Ascending aorta (tissue), 2 donors: ENCODE measurements around the gene CCDC185. TPM values are rescaled to one million over a fixed set of nuclear protein-coding genes. Genes with fewer than 3 reads are reported as not detected.

Source experiments
- DNase-seq, 2 donors: peaks; one replicate each; pipeline ENCODE4 v3.0.0-alpha.2; 2019; ENCODE audit warnings: low spot score in 2 of 2
- H3K27ac ChIP-seq, 2 donors: fragments of 200-600 bp; sonication (generic); one replicate each; pipeline ENCODE4 v1.5.1; 2016 to 2017; ENCODE audit warnings: mild to moderate bottlenecking in 1 of 2
- H3K27me3 ChIP-seq: fragments of 200-600 bp; sonication (generic); one replicate; pipeline ENCODE4 v1.5.1; 2017
- H3K36me3 ChIP-seq, 2 donors: fragments of 200-600 bp; sonication (generic); one replicate each; pipeline ENCODE4 v1.5.1; 2016
- H3K4me1 ChIP-seq, 2 donors: fragments of 200-600 bp; sonication (generic); one replicate each; pipeline ENCODE4 v1.5.1; 2016 to 2017; ENCODE audit warnings: mild to moderate bottlenecking in 1 of 2
- H3K4me3 ChIP-seq, 2 donors: fragments of 200-600 bp; sonication (generic); one replicate each; pipeline ENCODE4 v1.5.1; 2016 to 2017; ENCODE audit warnings: mild to moderate bottlenecking in 1 of 2
- H3K9me3 ChIP-seq, 2 donors: fragments of 200-600 bp; sonication (generic); one replicate each; pipeline ENCODE4 v1.5.1; 2016
- intact Hi-C: fragments of 100-400 bp; cut with DNase I; formaldehyde crosslinking; loops from one replicate; pipeline ENCODE4 v1.15.1; 2023
- total RNA-seq: library from RNA; depleted of rRNA; stranded (reverse); fragments of >200 nt; gene quantifications from one replicate; pipeline ENCODE4 v1.1.0, GENCODE V29; 2016
- TF ChIP-seq, protein P1 (sequence below), 3 experiments: fragments of 200-600 bp in 2 of 3; fragments of 450-650 bp in 1 of 3; sonication (generic) in 2 of 3; IDR thresholded peaks; one replicate each; pipeline ENCODE4 v1.5.1; 2016 to 2019; ENCODE audit warnings: antibody characterized with exemption in 3 of 3, mild to moderate bottlenecking in 1 of 3, moderate library complexity in 1 of 3

Gene CCDC185
- total RNA-seq, 1 donor from 2014 or later, result not detected

DNA sequence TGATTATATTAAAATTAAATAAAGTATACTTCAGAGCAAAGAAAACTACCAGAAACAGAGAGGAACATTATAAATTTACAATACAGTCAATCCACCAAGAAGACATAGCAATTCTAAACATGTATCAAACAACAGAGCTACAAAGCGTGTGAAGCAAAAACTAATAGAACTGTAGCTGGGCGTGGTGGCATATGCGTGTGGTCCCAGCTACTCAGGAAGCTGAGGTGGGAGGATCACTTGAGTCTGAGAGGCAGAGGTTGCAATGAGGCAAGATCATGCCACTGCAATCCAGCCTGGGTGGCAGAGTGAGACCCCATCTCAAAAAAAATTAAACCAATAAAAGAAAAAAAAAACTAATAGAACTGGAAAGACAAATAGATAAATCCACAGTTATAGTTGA, 12.3 kb downstream of the CCDC185 start:
- intact Hi-C loops, result no loop called here
- Histone ChIP-seq H3K9me3 (no peaks in the 10 kb centered on the region), H3K4me3 (no peak overlapping the region), H3K27ac (no peak overlapping the region), H3K27me3 (no peaks in the 10 kb centered on the region), H3K36me3 (no peaks in the 10 kb centered on the region), H3K4me1 (no peaks in the 10 kb centered on the region)
- TF ChIP-seq, protein P1, sequence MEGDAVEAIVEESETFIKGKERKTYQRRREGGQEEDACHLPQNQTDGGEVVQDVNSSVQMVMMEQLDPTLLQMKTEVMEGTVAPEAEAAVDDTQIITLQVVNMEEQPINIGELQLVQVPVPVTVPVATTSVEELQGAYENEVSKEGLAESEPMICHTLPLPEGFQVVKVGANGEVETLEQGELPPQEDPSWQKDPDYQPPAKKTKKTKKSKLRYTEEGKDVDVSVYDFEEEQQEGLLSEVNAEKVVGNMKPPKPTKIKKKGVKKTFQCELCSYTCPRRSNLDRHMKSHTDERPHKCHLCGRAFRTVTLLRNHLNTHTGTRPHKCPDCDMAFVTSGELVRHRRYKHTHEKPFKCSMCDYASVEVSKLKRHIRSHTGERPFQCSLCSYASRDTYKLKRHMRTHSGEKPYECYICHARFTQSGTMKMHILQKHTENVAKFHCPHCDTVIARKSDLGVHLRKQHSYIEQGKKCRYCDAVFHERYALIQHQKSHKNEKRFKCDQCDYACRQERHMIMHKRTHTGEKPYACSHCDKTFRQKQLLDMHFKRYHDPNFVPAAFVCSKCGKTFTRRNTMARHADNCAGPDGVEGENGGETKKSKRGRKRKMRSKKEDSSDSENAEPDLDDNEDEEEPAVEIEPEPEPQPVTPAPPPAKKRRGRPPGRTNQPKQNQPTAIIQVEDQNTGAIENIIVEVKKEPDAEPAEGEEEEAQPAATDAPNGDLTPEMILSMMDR (IDR thresholded peaks at IDR 0.05), result no peak
- DNase-seq, result no peak

DNA sequence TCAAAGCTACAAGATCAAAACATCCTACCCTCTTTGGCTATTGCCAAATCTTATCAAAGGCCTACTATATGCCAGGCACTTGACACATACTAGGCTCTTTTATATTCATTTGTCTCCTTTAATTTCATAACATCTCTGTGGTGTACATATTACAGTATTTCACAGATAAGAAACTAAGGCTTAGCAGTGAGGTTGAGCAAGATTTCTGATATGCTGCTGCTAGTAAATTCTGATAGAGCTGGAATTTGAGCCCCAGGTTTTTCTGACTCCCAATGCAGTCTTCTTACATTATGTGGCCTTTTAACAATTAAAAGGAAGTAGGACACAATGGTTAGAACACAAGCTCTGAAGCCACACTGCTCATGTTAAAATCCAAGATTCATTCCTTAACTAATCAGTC, 16.8 kb downstream of the CCDC185 start:
- H3K27ac ChIP-seq, result no peak overlapping the region
- H3K36me3 ChIP-seq, result no peaks in the 10 kb centered on the region
- H3K9me3 ChIP-seq, result no peaks in the 10 kb centered on the region
- no peak overlapping the region for H3K4me3 ChIP-seq
- H3K27me3 ChIP-seq, result no peaks in the 10 kb centered on the region
- TF ChIP-seq, protein P1 (IDR thresholded peaks at IDR 0.05), result no peak
- no peaks in the 10 kb centered on the region for H3K4me1 ChIP-seq
- intact Hi-C loops, result no loop called here
- no peak for DNase-seq

DNA sequence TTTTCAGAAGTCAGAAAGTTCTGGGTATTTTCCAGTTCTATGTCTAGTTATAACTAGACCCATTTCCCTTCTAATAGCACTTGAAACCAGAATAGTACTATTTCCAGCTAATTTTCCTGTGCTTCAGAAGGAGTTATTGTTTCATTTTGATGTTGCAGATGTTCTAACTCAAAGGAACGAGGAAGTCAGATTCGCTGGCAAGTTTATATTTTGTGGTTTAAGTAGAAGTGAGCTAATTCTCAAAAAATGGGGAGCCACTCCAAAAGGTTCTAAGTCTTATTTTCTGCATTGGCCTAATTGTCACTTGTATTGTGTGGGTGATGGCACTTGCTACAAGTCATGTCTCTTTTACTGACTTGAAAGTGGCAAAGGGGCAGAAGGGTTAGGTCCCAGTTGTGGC, 18.1 kb downstream of the CCDC185 start:
- H3K4me3 ChIP-seq, result no peak overlapping the region
- no peaks in the 10 kb centered on the region for H3K27me3 ChIP-seq
- no peaks in the 10 kb centered on the region for H3K9me3 ChIP-seq
- no peak for DNase-seq
- no peak overlapping the region for H3K27ac ChIP-seq
- intact Hi-C loops, result no loop called here
- no peaks in the 10 kb centered on the region for H3K4me1 ChIP-seq
- H3K36me3 ChIP-seq, result no peaks in the 10 kb centered on the region
- TF ChIP-seq, protein P1 (IDR thresholded peaks at IDR 0.05), result no peak

DNA sequence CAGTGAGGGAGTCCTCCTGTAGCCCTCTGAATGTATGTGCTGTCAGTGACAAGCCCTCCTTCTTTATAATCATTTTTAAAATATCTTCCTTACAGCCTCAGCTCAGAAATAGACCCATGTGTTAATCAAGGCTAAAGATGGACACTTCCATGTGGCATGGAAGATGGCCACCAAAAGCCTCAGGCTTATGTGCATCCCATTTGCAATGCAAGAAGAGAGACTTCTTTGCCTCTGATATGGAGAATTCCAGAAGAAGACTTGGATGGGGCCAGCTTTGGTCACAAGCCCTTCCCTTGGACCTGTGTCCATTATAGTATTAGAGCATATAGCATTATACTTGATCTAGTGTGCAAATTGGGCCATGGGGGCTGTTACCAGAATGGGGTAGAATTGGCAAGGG, 18.5 kb downstream of the CCDC185 start:
- no peak for DNase-seq
- no peak overlapping the region for H3K27ac ChIP-seq
- H3K9me3 ChIP-seq, result no peaks in the 10 kb centered on the region
- H3K36me3 ChIP-seq, result no peaks in the 10 kb centered on the region
- no peaks in the 10 kb centered on the region for H3K27me3 ChIP-seq
- H3K4me1 ChIP-seq, result no peaks in the 10 kb centered on the region
- TF ChIP-seq, protein P1 (IDR thresholded peaks at IDR 0.05), result no peak
- intact Hi-C loops, result no loop called here
- H3K4me3 ChIP-seq, result no peak overlapping the region

DNA sequence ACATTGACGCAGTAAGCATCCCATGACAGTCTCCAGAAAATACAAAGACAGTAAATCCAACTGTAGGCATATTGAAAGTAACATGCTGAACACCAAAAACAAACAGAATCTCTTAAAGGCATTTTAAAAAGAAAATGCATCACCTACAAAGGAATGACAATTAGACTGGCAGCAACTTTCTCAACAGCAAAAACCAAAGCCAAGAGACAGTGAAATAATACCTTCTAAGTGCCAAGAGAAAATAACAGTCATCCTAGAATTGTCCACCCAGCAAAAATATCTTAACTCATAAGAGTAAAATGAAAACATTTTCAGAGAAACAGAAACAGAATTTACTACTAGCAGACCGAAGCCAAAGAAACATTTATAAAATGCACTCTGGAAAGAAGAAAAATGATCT, 20.0 kb downstream of the CCDC185 start:
- Histone ChIP-seq H3K27me3 (no peaks in the 10 kb centered on the region), H3K36me3 (no peaks in the 10 kb centered on the region), H3K4me1 (no peaks in the 10 kb centered on the region), H3K4me3 (no peak overlapping the region), H3K9me3 (no peaks in the 10 kb centered on the region), H3K27ac (no peak overlapping the region)
- intact Hi-C loops, result no loop called here
- TF ChIP-seq, protein P1 (IDR thresholded peaks at IDR 0.05), result no peak
- no peak for DNase-seq

DNA sequence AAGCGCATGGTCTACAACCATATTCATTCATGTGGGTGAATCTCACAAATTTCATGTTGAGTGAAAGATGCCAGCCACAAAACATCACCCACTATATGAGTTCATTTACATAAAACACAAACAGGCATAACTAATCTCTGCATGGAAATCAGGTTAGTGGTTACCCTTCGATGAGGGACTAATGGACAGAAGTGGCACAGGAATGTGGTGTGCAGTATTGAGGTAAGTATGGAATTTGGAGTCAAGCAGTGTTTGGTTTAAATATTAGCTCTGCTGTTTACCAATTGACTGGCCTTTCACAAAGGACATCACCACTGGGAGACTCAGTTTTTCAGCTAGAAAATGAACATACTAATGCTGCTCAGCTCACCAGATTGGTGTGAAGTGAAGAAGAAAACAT, 24.2 kb downstream of the CCDC185 start:
- TF ChIP-seq, protein P1 (IDR thresholded peaks at IDR 0.05), result no peak

More for the DNA sequence above, 24.2 kb downstream of the CCDC185 start:
- Histone ChIP-seq H3K36me3 (no peaks in the 10 kb centered on the region), H3K4me1 (no peaks in the 10 kb centered on the region), H3K4me3 (no peak overlapping the region), H3K27ac (no peak overlapping the region), H3K9me3 (no peaks in the 10 kb centered on the region), H3K27me3 (no peaks in the 10 kb centered on the region)
- no peak for DNase-seq
- intact Hi-C loops, result no loop called here
